Endothelial cell of umbilical vein (primary cell): ENCODE results near the gene PPM1M.

ENCODE experiments used
- POLR2A ChIP-seq: IDR thresholded peaks from 2 replicates; pipeline ENCODE4 v1.6.1; 2012; ENCODE audit warnings: low read depth, mild to moderate bottlenecking, control low read depth, low read length
- TF ChIP-seq, protein P1 (sequence below), 2 donors: IDR thresholded peaks; 1 replicate in 1 of 2; 2 replicates in 1 of 2; pipeline ENCODE4 v1.5.1; 2011; ENCODE audit warnings: low read length in 2 of 2, mild to moderate bottlenecking in 2 of 2, moderate library complexity in 2 of 2, control low read depth in 1 of 2, inconsistent platforms in 1 of 2, low read depth in 1 of 2; ENCODE audit not compliant: insufficient read depth in 1 of 2; ENCODE audit errors: extremely low read depth in 1 of 2

DNA sequence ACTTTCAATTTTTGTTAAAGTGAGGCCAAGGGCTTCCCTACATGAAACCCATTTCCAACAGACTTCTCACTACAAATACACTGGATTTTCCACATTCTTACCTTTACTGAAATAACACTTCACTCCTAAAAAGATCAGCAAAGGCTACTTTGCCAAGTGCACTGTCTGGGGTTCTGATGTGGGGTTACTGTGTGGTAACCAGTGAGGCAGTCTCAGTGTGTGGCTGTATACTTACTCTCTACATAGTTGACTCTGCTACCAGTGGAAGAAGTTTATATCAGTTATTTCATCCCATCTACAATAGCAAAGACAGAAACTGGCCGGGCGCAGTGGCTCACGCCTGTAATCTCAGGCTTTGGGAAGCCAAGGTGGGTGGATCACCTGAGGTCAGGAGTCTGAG, 27.3 kb downstream of the PPM1M start:
- TF ChIP-seq, protein P1, sequence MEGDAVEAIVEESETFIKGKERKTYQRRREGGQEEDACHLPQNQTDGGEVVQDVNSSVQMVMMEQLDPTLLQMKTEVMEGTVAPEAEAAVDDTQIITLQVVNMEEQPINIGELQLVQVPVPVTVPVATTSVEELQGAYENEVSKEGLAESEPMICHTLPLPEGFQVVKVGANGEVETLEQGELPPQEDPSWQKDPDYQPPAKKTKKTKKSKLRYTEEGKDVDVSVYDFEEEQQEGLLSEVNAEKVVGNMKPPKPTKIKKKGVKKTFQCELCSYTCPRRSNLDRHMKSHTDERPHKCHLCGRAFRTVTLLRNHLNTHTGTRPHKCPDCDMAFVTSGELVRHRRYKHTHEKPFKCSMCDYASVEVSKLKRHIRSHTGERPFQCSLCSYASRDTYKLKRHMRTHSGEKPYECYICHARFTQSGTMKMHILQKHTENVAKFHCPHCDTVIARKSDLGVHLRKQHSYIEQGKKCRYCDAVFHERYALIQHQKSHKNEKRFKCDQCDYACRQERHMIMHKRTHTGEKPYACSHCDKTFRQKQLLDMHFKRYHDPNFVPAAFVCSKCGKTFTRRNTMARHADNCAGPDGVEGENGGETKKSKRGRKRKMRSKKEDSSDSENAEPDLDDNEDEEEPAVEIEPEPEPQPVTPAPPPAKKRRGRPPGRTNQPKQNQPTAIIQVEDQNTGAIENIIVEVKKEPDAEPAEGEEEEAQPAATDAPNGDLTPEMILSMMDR (IDR thresholded peaks at IDR 0.05; ENCODE audit: extremely low read depth in 1 of 2, insufficient read depth in 1 of 2, low read depth in 1 of 2, low read length in 2 of 2): no peak
- no peak for TF ChIP-seq POLR2A
